HCT116 (cell line): ENCODE results near the gene LORICRIN. TPM values are rescaled to one million over a fixed set of nuclear protein-coding genes. Genes with fewer than 3 reads are reported as not detected.
A peak's percentile ranks its signal among the peaks of the same experiment; 100 is the strongest.

Experiments
- ATAC-seq: fragments of 200-7000 bp; cut with Tn5 transposase; 2 replicates; pipeline ENCODE4 v1.9.1; 2020; ENCODE audit warnings: mild to moderate bottlenecking, moderate library complexity
- BruUV-seq: library from RNA; stranded (reverse); fragments of 400-500 nt; replicated peaks from 2 replicates; lab custom pipeline; 2021; lab: Mats Ljungman, UMichigan
- CTCF ChIA-PET: fragments of 300-600 bp; sonication (Branson Sonifier 250); formaldehyde crosslinking; loops from one replicate; lab custom pipeline; 2021; ENCODE audit warnings: antibody characterized with exemption; lab: Charles Lee
- POLR2A ChIA-PET: fragments of 300-600, 350-600 bp; sonication (Branson Sonifier 250); formaldehyde crosslinking; loops from one replicate; lab custom pipeline; 2021; ENCODE audit warnings: antibody characterized with exemption; lab: Charles Lee
- RAD21 ChIA-PET, 2 experiments: fragments of 300-600 bp; sonication (Branson Sonifier 250); formaldehyde crosslinking; loops; one replicate each; lab custom pipeline; 2023; ENCODE audit warnings: low total read pairs in 2 of 2; ENCODE audit not compliant: uncharacterized antibody in 2 of 2, unreplicated experiment in 2 of 2, low non-redundant PET in 1 of 2; lab: Charles Lee
- DNase-seq: peaks from one replicate; pipeline ENCODE4 v3.0.0-alpha.2; 2010; ENCODE audit warnings: low read depth, low spot score
- H2AFZ ChIP-seq: fragments of 200-600 bp; shearing (Covaris generic), sonication (generic); 2 replicates; pipeline ENCODE4 v1.6.1; 2017; ENCODE audit warnings: low read depth, mixed run types, mixed read lengths, antibody characterized with exemption, low read length; ENCODE audit not compliant: poor library complexity, severe bottlenecking
- H3K27ac ChIP-seq: 2 replicates; pipeline ENCODE4 v1.5.1; 2012; ENCODE audit warnings: low read depth, low read length
- H3K27me3 ChIP-seq: fragments of 200-600 bp; sonication (generic); 2 replicates; pipeline ENCODE4 v1.6.1; 2016; ENCODE audit warnings: mixed run types, low read length, mixed read lengths; ENCODE audit not compliant: insufficient read depth
- H3K36me3 ChIP-seq, 2 experiments: fragments of 200-500 bp in 1 of 2; fragments of 200-600 bp in 1 of 2; sonication (Bioruptor generic) in 1 of 2; sonication (generic) in 1 of 2; 2 replicates each; pipeline versions ENCODE4 v1.5.1 to v1.6.1; 2014 to 2016; ENCODE audit warnings: low read length in 2 of 2, inconsistent platforms in 1 of 2, mixed read lengths in 1 of 2, mixed run types in 1 of 2; ENCODE audit not compliant: insufficient read depth in 2 of 2, control insufficient read depth in 1 of 2
- H3K4me1 ChIP-seq, 2 experiments: fragments of 200-600 bp in 1 of 2; sonication (generic) in 1 of 2; 2 replicates each; pipeline versions ENCODE4 v1.5.1 to v1.6.1; 2012 to 2017; ENCODE audit warnings: low read length in 2 of 2, inconsistent platforms in 1 of 2, mild to moderate bottlenecking in 1 of 2, mixed read lengths in 1 of 2, mixed run types in 1 of 2, moderate library complexity in 1 of 2; ENCODE audit not compliant: insufficient read depth in 2 of 2, control insufficient read depth in 1 of 2
- H3K4me2 ChIP-seq: fragments of 200-600 bp; sonication (generic); 2 replicates; pipeline ENCODE4 v1.6.1; 2017; ENCODE audit warnings: mixed run types, low read length, mixed read lengths
- H3K4me3 ChIP-seq, 2 experiments: fragments of 200-600 bp in 1 of 2; sonication (generic) in 1 of 2; replicated peaks in 1 of 2; 2 replicates each; pipeline ENCODE4 v1.5.1; 2011 to 2016; ENCODE audit warnings: low read length in 2 of 2, control low read depth in 1 of 2, low read depth in 1 of 2, mild to moderate bottlenecking in 1 of 2, mixed read lengths in 1 of 2, mixed run types in 1 of 2
- H3K79me2 ChIP-seq: fragments of 200-600 bp; sonication (generic); 2 replicates; pipeline ENCODE4 v1.6.1; 2017; ENCODE audit warnings: mild to moderate bottlenecking, mixed run types, low read length, moderate library complexity, mixed read lengths; ENCODE audit not compliant: insufficient read depth
- H3K9ac ChIP-seq: fragments of 200-600 bp; sonication (generic); 2 replicates; pipeline ENCODE4 v1.6.1; 2016; ENCODE audit warnings: low read length, mixed read lengths
- H3K9me2 ChIP-seq: fragments of 200-600 bp; sonication (generic), shearing (Covaris generic); 2 replicates; pipeline ENCODE4 v1.6.1; 2017; ENCODE audit warnings: mixed run types, mild to moderate bottlenecking, moderate library complexity; ENCODE audit not compliant: insufficient read depth
- H3K9me3 ChIP-seq, 2 experiments: fragments of 200-500 bp in 1 of 2; fragments of 200-600 bp in 1 of 2; sonication (Bioruptor generic) in 1 of 2; sonication (generic) in 1 of 2; 2 replicates each; pipeline ENCODE4 v1.6.1; 2014 to 2017; ENCODE audit warnings: low read length in 2 of 2, mixed read lengths in 2 of 2, inconsistent platforms in 1 of 2, low read depth in 1 of 2, mild to moderate bottlenecking in 1 of 2, mixed run types in 1 of 2, moderate library complexity in 1 of 2; ENCODE audit not compliant: control insufficient read depth in 1 of 2, insufficient read depth in 1 of 2
- H4K20me1 ChIP-seq: fragments of 200-600 bp; sonication (generic), shearing (Covaris generic); 2 replicates; pipeline ENCODE4 v1.6.1; 2017; ENCODE audit warnings: mixed run types, mild to moderate bottlenecking, moderate library complexity; ENCODE audit not compliant: insufficient read depth
- CBX3 ChIP-seq: IDR thresholded peaks from 2 replicates; pipeline ENCODE4 v1.6.1; 2012; ENCODE audit warnings: low read depth
- CEBPB ChIP-seq: IDR thresholded peaks from 2 replicates; pipeline ENCODE4 v1.6.1; 2012; ENCODE audit warnings: low read depth
- EGR1 ChIP-seq: IDR thresholded peaks from 2 replicates; pipeline ENCODE4 v1.6.1; 2012; ENCODE audit warnings: low read depth
- EZH2phosphoT487 ChIP-seq: fragments of 200-600 bp; IDR thresholded peaks from 2 replicates; pipeline ENCODE4 v1.6.1; 2018; ENCODE audit warnings: antibody characterized with exemption, borderline replicate concordance
- FOSL1 ChIP-seq: IDR thresholded peaks from 2 replicates; pipeline ENCODE4 v1.6.1; 2012; ENCODE audit warnings: low read depth
- RAD21 ChIP-seq: IDR thresholded peaks from 2 replicates; pipeline ENCODE4 v1.6.1; 2012; ENCODE audit warnings: low read depth, mild to moderate bottlenecking
- SRF ChIP-seq: IDR thresholded peaks from 2 replicates; pipeline ENCODE4 v1.6.1; 2012; ENCODE audit warnings: low read depth
- YY1 ChIP-seq: IDR thresholded peaks from 2 replicates; pipeline ENCODE4 v1.6.1; 2011; ENCODE audit warnings: low read length, low read depth, moderate library complexity, mild to moderate bottlenecking; ENCODE audit not compliant: insufficient replicate concordance; ENCODE audit errors: extremely low read depth
- ZFX ChIP-seq: fragments of 450-650 bp; IDR thresholded peaks from 2 replicates; pipeline ENCODE4 v1.6.1; 2017
- intact Hi-C: fragments of 100-400 bp; cut with micrococcal nuclease; formaldehyde crosslinking; loops from 2 replicates; pipeline ENCODE4 v1.10.0; 2022
- total RNA-seq: library from RNA; stranded (reverse); gene quantifications from one replicate; pipeline ENCODE4 v1.2.1, GENCODE V29; 2021; ENCODE audit not compliant: unreplicated experiment
- TF ChIP-seq, protein P1 (sequence below), 3 experiments: fragments of 200-600 bp in 1 of 3; sonication (generic) in 1 of 3; IDR thresholded peaks in 2 of 3; conservative IDR thresholded peaks in 1 of 3; 2 replicates each; pipeline ENCODE4 v1.5.1; 2012 to 2017; ENCODE audit warnings: low read depth in 2 of 3, low read length in 2 of 3, antibody characterized with exemption in 1 of 3, borderline replicate concordance in 1 of 3, control low read depth in 1 of 3, mild to moderate bottlenecking in 1 of 3, mixed read lengths in 1 of 3, mixed run types in 1 of 3, moderate library complexity in 1 of 3; ENCODE audit not compliant: insufficient read depth in 1 of 3
- TF ChIP-seq, protein P2 (sequence below): IDR thresholded peaks from 2 replicates; pipeline ENCODE4 v1.6.1; 2012

Gene LORICRIN
- total RNA-seq, 1 experiment from 2014 or later, result not detected

DNA sequence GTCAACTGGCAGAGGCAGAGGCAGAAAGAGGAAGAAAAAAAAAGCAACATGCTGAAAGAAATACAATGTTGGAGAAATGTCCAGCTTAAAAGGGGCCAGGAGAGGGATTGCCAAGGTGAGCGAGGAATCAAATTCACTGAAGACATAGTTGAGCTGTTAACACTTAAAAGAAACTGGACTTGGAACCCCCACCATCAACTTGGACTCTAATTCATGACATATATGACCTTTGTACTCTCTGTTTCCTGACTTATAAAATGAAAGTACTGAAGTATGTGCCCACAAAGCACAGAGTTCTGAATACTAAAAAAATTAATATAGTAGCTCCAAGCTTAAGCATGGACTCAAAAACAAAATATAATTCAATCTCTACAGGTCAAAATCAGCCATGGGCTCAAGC, 26.0 kb upstream of the LORICRIN start:
- Histone ChIP-seq H4K20me1 (no peaks in the 10 kb centered on the region), H3K9ac (no peak overlapping the region), H3K27ac (no peak overlapping the region), H3K4me1 (no peaks in the 10 kb centered on the region), H3K4me3 (no peak overlapping the region), H3K9me3 (no peaks in the 10 kb centered on the region), H3K4me2 (no peak overlapping the region), H3K27me3 (peaks cover 3% of the 10 kb centered on the region; the same call in 1 of the 2 replicates), H3K9me2 (no peaks in the 10 kb centered on the region), H3K79me2 (no peaks in the 10 kb centered on the region)
- BruUV-seq, result no TSS peak
- RAD21 ChIA-PET, result no interaction called here
- POLR2A ChIA-PET, result no interaction called here
- CTCF ChIA-PET, result interaction anchor here (0.6 to 1.2 kb wide), 2 partner anchors 41 to 111 kb away, joined by 3 to 4 read pairs; no protein-coding TSS in a partner anchor
- TF ChIP-seq EZH2phosphoT487 (no peak), FOSL1 (no peak)
- TF ChIP-seq, all 23 proteins: peak for 0
- Histone ChIP-seq H3K36me3 (no peaks in the 10 kb centered on the region), H2AFZ (no peak overlapping the region)
- ATAC-seq (no peak), DNase-seq (no peak)
- intact Hi-C loops, result no loop called here

DNA sequence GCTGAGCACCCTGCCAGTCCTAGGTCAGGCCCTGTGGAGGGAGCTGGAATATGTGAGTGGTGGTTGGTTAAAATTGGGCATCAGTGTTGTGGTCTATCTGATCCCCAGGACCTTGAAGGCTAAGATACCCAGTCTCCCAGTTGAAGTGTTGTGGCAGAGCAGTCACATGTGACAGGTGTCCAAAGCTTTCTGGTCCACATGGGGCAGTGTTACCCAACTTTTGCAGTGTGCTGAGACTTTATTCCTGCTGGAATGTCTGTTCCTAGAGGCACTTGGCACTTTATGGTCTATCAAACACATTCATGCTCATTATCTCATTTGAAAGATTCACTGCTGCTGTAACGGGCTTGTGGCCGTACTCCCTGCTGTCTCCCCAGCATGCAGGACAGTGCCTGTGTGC, 21.0 kb upstream of the LORICRIN start:
- peak; percentile 86 for ATAC-seq
- CTCF ChIA-PET, result interaction anchor here (0.6 to 2.2 kb wide), 2 partner anchors 10 to 333 kb away, joined by 3 to 8 read pairs; no protein-coding TSS in a partner anchor
- Histone ChIP-seq H2AFZ (no peak overlapping the region), H3K9me2 (no peaks in the 10 kb centered on the region; the same call in 1 of the 2 replicates), H3K4me1 (no peaks in the 10 kb centered on the region), H3K4me2 (no peak overlapping the region), H3K9me3 (no peaks in the 10 kb centered on the region), H3K79me2 (no peaks in the 10 kb centered on the region), H3K27me3 (peaks cover 10% of the 10 kb centered on the region; the same call in 1 of the 2 replicates), H4K20me1 (no peaks in the 10 kb centered on the region), H3K27ac (no peak overlapping the region), H3K36me3 (no peaks in the 10 kb centered on the region), H3K9ac (no peak overlapping the region), H3K4me3 (no peak overlapping the region)
- TF ChIP-seq YY1 (no peak), CEBPB (no peak), EGR1 (no peak), CBX3 (no peak), RAD21 (peak; percentile 35), SRF (no peak), ZFX (no peak)
- TF ChIP-seq, protein P1, sequence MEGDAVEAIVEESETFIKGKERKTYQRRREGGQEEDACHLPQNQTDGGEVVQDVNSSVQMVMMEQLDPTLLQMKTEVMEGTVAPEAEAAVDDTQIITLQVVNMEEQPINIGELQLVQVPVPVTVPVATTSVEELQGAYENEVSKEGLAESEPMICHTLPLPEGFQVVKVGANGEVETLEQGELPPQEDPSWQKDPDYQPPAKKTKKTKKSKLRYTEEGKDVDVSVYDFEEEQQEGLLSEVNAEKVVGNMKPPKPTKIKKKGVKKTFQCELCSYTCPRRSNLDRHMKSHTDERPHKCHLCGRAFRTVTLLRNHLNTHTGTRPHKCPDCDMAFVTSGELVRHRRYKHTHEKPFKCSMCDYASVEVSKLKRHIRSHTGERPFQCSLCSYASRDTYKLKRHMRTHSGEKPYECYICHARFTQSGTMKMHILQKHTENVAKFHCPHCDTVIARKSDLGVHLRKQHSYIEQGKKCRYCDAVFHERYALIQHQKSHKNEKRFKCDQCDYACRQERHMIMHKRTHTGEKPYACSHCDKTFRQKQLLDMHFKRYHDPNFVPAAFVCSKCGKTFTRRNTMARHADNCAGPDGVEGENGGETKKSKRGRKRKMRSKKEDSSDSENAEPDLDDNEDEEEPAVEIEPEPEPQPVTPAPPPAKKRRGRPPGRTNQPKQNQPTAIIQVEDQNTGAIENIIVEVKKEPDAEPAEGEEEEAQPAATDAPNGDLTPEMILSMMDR (IDR thresholded peaks at IDR 0.05 in 2 of 3, conservative IDR thresholded peaks at IDR 0.05 in 1 of 3; ENCODE audit: borderline replicate concordance in 1 of 3, insufficient read depth in 1 of 3, low read depth in 2 of 3, low read length in 2 of 3), result peak; percentile 29 to 48 (median 41); a peak in 5 of 6 replicates
- TF ChIP-seq, protein P2, sequence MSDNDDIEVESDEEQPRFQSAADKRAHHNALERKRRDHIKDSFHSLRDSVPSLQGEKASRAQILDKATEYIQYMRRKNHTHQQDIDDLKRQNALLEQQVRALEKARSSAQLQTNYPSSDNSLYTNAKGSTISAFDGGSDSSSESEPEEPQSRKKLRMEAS, result no peak
- no TSS peak for BruUV-seq
- POLR2A ChIA-PET, result no interaction called here
- RAD21 ChIA-PET, result no interaction called here
- peak; percentile 4 for DNase-seq
- intact Hi-C loops, result loop anchor here (5.0 kb wide), 1 partner anchor 39 kb away; no protein-coding TSS in a partner anchor
